Measurements from ENCODE around the gene OPTC.
"Not testable (repeated sequence)": the region's sequence is repeated elsewhere in the genome, so short reads cannot be mapped to it uniquely, and the experiment has no call there.

OPTC gene

GRCh38 chr1:203516906-203517305 lies 23.0 kb downstream of the OPTC start:
- DNase-seq (ENCODE audit: low spot score), result no peak

GRCh38 chr1:203517426-203518110 lies 23.6 kb downstream of the OPTC start:
- no peak for DNase-seq (ENCODE audit: low spot score)

- DNase-seq (ENCODE audit: low spot score), result not testable (repeated sequence)
Observed at GRCh38 chr1:203518139-203518538, 24.2 kb downstream of the OPTC start.

GRCh38 chr1:203518541-203518940 lies 24.6 kb downstream of the OPTC start:
- no peak for DNase-seq (ENCODE audit: low spot score)

- DNase-seq (ENCODE audit: low spot score), result no peak
Observed at GRCh38 chr1:203519053-203519840, 25.3 kb downstream of the OPTC start.

GRCh38 chr1:203519896-203520295 lies 25.9 kb downstream of the OPTC start:
- DNase-seq (ENCODE audit: low spot score), result no peak

GRCh38 chr1:203520315-203520714 lies 26.4 kb downstream of the OPTC start:
- DNase-seq (ENCODE audit: low spot score), result peak; percentile 80

GRCh38 chr1:203521074-203521794 lies 27.3 kb downstream of the OPTC start:
- no peak for DNase-seq (ENCODE audit: low spot score)

GRCh38 chr1:203521812-203522211 lies 27.9 kb downstream of the OPTC start:
- no peak for DNase-seq (ENCODE audit: low spot score)

- DNase-seq (ENCODE audit: low spot score), result no peak
Observed at GRCh38 chr1:203522237-203522636, 28.3 kb downstream of the OPTC start.

GRCh38 chr1:203523667-203524066 lies 29.7 kb downstream of the OPTC start:
- no peak for DNase-seq (ENCODE audit: low spot score)

- no peak for DNase-seq (ENCODE audit: low spot score)
Observed at GRCh38 chr1:203524152-203524551, 30.2 kb downstream of the OPTC start.

- DNase-seq (ENCODE audit: low spot score), result no peak
Observed at GRCh38 chr1:203524824-203525223, 30.9 kb downstream of the OPTC start.

- DNase-seq (ENCODE audit: low spot score), result no peak
Observed at GRCh38 chr1:203525685-203526084, 31.7 kb downstream of the OPTC start.

- no peak for DNase-seq (ENCODE audit: low spot score)
Observed at GRCh38 chr1:203526130-203526529, 32.2 kb downstream of the OPTC start.

GRCh38 chr1:203526572-203526971 lies 32.6 kb downstream of the OPTC start:
- DNase-seq (ENCODE audit: low spot score), result peak; percentile 57

- no peak for DNase-seq (ENCODE audit: low spot score)
Observed at GRCh38 chr1:203527013-203527412, 33.1 kb downstream of the OPTC start.

- no peak for DNase-seq (ENCODE audit: low spot score)
Observed at GRCh38 chr1:203528063-203528462, 34.1 kb downstream of the OPTC start.

- no peak for DNase-seq (ENCODE audit: low spot score)
Observed at GRCh38 chr1:203528976-203529835, 35.3 kb downstream of the OPTC start.

- DNase-seq (ENCODE audit: low spot score), result no peak
Observed at GRCh38 chr1:203531063-203531462, 37.1 kb downstream of the OPTC start.

GRCh38 chr1:203534012-203534411 lies 40.1 kb downstream of the OPTC start:
- no peak for DNase-seq (ENCODE audit: low spot score)

- peak; percentile 89 for DNase-seq (ENCODE audit: low spot score)
Observed at GRCh38 chr1:203534526-203534925, 40.6 kb downstream of the OPTC start.

Measured in AG20443 (cell line).